Putamen (tissue), 1 donor: ENCODE results near the gene CIT.

ENCODE experiments used
- DNase-seq: peaks from one replicate; pipeline ENCODE4 v3.0.0-alpha.2; 2016; ENCODE audit warnings: low spot score

Gene CIT

DNA sequence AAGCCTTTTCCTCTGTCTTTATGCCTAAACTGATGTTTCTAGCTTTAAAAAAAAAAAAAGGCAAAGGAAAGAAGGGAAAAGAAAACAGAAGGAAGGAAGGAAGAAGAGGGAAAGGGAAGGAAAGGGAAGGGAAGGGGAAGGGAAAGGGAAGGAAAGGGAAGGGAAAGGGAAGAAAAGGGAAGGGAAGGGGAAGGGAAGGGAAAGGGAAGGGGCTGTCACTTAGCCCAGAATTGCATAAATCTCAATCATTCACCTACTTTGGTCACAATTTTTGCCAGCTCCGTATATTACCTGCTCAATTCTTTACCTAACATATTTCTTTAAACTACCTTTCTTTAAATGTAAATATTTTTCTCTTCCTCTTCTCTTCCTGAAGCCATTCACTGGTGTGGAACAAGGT lies 26.8 kb downstream of the CIT start:
- DNase-seq, result no peak

DNA sequence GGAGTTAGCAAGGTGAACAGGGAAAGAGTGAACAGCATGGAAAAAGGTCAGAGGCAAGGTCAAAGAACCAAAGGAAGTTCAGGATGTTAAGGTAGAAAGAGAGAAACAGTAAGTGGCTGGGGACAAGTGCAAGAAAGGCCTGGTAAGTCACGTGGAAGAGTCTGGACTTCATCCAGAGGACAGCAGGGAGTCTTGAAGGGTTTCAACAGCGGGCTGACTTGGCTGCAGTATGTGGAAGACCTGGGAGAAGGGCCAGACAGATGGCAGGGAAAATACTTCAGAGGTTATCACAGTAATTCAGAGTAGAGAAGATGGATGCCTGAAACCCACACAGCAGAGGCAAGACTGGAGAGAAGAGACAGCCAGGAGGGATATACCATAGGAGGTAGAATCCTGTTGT lies 34.0 kb downstream of the CIT start:
- DNase-seq, result no peak

DNA sequence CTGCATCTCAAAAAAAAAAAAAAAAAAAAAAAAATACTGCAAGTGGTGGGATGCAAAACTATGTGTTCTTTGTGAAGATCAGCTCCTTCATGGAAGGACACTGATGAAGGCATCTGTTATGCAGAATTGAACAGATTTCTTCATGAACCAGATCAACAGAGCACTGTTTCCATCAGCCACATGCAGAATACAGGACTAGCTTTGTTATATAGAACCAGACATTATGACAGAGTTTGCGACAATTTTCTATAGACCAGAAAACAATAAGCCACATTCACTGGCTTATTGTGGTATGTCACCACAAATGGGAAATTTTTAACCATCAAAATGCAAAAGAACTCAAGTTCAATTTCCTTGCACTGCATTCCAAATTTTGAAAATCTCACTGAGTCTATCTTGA lies 34.7 kb downstream of the CIT start:
- no peak for DNase-seq

DNA sequence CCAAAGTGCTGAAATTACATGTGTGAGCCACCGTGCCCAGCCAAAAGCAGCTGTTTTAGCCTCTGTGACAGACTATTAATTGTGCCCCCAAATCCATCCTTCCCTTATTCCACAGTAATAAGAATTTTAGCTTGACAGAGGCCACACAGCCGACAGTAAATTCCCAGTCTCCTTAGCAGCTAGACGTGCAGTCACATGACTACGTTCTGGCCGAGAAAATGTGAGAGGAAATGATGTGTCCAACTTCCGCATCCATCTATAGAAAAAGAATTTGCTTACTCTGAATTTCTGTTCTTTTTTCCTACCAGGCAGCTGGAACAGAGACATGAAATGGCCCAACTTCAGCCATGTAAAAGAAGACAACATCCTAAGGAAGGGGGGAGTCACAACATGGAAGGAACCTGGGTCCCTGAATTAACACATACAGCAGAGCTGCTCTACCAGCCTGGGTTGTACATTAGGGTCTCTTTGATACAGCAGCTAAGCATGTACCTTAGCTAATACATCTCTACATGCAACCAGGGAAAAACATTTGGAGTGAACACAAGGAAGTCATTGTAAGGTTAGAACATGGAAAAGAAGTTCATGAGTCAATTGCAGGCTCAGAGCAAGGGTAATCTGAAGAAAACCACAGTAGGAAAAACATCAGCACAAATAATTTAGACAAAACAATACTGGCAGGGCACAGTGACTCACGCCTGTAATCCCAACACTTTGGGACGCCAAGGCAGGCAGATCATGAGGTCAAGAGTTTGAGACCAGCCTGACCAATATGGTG lies 35.5 kb downstream of the CIT start:
- no peak for DNase-seq

DNA sequence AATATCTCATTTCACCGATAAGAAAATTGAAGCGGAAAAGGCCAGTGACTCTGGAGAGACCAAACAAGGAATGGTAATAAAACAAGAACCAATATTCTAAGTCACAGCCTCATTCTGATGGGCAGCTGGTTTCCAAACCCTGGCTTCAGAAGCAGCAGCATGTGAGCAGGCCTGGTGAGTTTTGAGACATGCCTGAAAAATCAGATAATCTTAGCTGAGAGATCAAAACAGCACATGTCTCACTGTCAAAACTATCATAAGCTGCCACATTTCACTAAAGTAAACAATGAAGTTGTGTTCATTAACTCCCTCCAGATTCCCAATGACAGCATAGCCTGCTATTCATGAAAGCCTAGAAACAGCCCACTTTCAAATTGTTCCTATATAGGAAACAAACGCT lies 36.5 kb downstream of the CIT start:
- DNase-seq, result no peak

DNA sequence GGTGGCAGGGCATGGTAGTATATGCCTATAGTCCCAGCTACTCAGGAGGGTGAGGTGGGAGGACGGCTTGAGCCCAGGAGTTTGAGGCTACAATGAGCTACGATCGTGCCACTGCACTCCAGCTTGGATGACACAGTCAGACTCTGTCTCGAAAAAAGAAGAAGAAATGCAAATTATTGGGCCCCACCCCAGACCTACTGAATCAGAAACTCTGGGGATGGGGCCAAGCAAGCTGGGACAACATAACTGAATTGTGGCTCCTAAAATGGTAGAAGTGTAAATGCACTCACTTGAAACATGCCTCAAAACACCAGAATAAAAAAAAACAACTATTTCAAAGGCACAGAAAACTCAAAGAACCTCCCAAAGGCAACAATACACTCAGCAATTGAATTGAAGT lies 37.0 kb downstream of the CIT start:
- DNase-seq, result no peak

DNA sequence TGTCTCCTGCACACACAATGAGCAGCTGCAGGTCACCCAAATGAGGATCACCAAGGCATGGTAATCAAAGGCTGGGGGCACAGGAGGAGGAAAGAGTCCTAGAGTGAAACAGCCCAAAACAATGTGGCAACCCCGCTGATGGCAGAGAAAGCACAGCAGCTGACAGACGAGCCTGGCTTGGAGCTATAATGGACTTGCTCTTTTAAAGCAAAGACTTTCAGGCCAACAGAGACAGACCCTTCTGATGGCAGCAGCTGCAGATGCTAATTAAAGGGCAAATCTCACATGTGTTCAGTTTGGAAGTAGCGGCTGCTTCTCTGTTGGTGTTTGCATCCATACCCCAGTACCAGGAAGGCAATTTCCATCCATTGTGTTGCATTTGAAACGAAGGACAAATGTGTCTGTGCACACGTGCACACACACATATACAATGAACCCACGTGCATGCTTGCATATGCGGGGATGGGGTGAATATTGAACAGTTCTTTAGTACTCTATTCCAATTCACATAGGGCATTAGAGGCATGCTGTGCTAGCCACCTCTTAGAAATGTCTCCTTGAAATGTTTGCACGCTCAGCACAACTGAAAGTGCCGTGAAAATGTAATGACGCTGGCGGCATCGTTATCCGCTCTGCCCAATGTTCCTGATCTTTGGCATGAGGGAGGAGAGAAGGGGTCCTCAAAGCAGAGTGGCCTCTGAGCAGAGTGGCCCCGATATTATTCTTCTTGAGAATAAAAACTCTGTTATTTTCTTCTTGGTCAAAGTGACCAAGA lies 38.1 kb downstream of the CIT start:
- no peak for DNase-seq

DNA sequence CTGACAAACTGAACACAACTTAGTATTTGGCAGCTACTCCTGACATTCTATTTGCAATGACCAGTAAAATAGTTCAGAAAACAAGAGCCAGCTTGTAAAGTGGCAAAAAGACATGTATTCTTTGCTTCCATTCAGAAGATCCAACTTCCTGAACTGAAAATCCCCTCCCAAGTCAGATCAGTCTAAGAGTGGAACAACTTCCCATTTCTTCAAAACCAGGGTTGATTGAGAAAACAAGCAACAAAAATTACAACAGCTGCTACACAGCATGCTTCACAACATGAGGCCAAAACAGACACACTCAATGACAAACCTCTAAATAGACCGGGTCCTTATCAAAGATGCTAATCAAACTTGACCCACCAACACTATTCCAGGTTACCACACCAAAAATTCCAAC lies 40.3 kb downstream of the CIT start:
- DNase-seq, result no peak

DNA sequence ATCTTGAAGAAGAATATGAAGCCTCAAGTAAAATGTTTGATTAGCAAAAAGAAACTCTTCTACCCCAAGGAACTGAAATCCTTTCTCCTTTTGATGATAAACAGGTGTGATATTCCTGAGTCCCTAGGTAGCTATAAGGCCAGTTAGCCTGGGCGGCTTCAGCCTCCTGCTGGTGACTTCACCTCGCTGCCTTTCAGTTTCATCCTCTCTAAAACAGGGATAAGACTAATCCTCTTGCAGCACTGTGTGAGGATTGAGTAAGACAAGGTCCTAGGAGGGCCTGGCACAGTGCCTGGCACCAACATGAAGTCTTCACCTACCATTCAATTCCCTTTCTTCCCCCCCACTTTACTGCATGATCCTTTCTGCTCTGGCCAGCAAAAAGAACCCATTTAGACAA lies 42.1 kb downstream of the CIT start:
- no peak for DNase-seq

DNA sequence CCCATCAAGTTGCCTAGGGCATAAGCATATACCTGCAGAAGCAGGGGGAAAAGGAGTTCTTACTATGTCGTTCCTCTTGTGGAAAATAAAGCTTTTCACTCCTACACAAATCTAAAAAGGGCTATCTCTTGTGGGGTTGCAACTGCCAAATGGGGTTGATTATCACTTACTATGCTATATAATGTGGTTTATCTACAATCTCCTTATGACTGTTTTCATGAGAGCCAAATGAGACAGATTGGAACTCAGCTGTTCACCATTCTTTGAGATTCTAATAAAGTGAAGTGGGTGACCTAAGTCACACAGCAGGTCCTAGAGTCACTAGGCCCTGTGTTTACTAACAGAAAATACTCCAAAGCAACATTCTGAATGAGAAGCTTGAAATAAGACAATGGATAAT lies 47.7 kb downstream of the CIT start:
- no peak for DNase-seq

DNA sequence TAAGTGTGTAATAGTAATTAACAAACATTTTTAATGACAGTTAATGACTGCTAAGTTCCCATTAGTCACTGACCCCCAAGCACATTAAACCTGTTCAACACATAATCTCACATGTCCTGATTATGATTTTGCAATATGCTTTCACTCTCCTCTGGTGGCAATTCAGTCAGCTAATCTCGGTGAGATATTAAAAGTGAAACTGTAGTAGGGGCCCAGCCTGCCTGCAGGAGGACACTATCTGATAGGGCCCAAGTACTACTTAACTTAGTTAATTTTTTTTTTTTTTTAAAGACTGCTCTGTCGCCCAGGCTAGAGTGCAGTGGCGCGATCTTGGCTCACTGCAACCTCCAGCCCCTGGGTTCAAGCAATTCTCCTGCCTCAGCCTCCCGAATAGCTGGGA lies 48.8 kb downstream of the CIT start:
- DNase-seq, result no peak

DNA sequence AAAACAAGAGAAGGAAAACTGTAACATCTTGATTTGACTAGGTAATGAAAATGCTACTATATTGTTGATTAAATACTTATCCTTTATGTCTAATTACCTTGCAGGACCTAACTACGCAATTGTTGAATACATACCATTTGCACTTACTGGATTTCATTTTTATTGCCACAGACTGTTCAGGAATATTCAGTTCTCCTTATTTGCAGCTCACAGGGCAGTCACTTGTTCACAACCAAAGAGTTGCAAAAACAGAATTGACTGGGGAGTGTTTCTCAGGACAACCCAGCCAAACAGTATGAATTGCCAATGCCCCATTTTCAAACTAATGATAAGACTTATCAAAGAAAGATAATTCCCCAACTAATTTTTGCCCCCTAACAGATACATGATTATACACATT lies 49.4 kb downstream of the CIT start:
- no peak for DNase-seq

DNA sequence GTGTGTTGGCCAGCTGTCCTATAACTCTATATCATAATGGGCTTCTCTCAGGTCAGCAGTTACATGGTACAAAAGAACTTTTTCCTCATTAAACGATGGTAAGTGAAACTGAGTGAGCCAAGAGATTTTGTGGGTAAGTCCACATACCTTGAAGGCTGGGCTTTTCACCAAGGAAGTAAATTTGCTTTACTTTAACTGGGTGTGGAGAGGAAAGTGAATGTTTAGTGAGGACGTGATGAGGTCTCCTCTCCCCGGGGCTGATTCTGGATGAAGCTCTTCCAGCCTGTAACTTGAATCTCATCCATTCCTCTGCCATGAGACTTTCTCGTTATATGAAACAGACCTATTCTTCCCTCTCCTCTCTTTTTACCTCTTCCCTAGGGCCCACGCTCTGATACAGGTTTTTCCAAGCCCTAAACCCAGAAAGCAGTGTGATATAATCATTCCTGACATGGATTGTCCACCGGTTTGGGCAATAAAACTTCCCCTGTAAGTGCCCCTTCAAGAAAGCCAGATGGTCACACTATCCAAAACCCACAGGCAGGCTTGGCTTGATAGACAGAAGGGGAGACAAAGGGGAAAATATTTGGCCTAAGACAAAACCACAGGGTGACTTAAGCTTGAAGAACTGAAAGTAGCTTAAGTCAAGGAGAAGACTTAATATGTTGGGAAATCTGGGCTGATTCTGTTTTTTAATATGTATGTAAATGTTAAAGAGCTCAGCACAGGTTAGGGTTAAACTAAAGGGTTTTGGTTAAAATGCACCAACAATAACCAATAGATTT lies 50.3 kb downstream of the CIT start:
- DNase-seq, result no peak

DNA sequence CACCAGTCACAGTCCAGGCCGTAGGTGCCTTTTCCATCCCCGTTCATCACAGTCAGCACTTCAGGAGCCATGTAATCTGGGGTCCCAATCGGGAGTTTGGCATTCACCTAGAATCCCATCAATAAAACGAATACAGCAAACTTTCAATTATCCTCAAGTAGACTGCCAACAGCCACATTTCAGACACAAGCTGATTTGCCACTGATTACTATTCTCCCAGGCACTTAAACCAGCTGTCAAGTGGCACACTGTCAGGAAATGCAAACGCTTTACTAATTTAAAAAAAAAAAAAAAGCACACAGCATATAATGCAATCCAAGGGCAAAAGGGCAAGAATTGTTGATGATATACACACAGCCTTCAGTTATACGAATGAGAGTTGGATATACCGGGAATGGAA lies 51.9 kb downstream of the CIT start:
- DNase-seq, result no peak

DNA sequence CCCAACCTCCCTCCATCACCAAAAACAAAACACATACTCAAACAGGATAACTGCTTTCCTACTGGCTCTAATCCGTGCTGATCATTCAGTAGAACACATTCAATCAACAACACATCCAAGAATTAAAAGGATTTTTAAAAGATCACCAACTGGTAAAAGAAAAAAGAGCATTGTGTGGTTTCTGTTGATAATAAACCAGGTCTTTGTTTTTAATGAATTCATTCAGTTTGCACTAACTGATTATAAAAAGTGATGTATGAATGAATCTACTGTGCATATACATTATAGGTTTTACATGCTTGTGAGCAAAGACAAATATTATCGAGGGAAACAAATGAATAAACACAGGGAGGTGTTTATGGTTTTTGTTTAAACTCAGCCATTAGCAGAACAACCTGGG lies 55.1 kb downstream of the CIT start:
- no peak for DNase-seq

DNA sequence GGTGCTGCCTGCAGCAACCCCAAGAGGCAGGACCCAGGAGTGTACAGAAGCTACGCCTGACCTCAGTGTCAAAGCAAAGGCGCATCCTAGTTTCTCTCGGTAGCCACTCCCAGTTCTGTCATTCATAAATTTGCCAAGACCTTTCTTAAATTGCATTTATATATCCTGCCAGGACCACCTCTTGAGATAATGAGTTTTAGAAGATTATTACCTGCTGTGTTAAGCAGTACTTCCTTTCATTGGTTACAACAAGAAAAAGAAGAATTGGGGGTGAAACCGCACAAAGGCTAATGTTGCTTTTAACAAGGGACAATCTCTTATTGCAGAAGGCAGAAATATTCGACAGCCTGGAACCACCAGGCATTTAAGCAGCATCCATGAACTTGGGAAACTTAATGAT lies 57.8 kb downstream of the CIT start:
- DNase-seq, result no peak

DNA sequence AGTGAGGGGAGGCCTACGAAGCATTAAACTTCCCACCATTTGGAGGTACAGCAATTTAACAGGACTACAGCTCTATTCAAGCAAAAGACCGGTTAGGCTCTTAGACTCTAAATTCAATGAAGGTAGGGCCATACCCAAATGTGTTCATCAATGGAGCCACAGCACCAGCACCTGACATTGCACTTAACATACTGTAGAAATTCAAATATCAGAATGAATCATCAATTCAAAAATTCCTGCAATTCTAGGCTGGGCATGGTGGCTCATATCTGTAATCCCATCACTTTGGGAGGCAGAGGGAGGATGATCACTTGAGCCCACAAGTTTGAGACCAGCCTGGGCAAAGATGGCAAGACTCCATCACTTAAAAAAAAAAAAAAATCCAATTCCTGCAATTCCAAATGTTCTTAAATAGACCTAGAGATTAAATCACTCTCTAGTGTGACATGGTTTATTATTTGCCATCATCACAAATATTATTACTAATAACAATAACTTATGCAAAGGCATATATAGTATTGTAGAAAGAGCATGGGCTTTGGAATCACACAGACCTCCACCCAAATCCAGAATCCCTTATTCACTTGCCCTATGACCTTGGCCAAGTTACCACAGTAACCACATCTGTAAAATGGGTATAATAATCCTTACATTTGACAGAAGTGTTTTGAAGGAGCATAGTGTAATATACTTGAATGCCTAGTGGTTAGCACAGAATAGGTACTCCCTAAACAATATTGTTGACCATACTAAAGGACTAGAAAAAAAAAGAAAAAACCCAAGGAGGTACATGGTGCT lies 59.4 kb downstream of the CIT start:
- no peak for DNase-seq

DNA sequence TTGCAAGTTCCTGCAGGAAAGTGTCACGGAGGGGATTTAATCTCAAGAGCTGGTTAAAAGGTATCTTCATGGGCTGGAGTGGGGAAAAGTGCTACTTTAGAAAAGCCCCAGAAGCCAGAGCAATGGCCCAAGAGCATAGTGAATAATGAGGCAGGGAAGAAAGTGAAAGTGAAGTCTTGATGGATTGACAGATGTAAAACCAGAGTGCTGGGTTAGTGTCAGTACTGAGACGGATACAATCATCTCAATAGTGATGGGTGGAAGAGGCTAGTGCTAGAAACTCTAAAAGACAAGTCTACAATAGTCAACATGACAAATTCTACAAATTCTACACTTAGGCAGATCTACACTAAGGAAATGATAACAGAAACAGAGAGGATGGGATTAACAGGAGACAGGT lies 68.1 kb downstream of the CIT start:
- no peak for DNase-seq

DNA sequence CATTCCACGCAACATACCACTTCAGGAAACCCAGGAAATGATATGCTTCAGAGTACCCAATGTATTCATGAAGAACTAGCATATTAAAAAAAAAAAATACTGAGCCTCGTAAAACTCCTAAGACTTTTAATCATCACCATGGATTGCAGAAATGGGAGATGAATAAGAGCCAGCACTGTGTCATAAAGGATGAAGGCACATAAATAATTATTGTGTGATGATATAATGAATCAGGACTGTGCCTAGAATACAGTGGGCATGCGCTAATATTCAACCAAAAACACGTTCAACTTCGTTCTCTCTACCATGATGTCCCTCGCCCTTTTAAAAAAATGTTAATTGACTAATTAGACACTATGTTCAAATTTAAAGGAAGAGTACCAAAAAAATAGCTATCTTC lies 68.7 kb downstream of the CIT start:
- DNase-seq, result no peak

DNA sequence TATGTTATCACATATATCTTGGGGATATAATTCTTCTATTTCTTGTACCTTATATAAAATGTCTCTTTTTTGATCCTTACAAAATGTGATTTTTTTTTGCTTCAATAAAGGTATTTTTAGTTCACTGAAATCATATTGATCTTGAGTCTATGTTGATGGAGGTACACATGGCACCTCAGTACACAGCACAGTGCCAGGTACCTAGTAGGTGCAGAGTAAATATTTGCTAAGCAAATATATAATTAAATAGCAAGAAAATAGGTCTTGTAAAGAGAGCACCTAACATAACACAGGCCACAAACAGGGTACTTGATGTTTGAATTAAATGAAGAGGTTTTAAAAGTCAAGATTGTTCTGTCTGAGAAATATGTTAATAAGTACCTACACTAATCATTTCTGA lies 69.7 kb downstream of the CIT start:
- no peak for DNase-seq

DNA sequence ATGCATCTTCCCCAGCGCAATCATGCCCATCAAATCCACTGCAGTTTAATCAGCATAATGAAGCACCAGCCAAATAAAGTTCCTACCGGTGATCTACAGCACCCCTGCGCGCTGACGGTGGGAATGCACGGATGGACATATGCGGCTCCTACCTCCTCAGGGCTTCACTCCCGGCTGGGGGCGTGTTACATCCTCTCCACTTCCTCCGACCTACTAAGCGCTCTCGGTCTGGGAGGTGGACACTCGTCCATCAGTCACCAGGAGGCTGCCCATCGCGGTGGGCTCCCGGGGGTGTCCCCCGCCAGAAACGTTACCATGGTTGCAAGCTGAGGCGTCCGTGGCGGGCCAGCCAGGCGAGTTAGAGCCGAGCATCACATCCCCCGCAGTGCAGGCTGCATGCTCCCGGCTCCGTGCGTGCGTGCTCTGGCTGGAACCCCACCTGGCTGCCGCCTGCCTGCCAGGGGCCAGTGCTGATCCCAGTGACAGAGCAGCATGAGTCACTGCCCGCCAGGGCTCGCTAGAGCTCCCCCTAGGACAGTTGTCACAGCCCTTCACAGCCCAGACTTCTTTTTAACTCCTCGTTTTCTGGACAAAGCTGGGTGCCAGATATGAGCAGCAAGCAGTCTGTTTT lies 73.0 kb downstream of the CIT start:
- peak; percentile 78 for DNase-seq

DNA sequence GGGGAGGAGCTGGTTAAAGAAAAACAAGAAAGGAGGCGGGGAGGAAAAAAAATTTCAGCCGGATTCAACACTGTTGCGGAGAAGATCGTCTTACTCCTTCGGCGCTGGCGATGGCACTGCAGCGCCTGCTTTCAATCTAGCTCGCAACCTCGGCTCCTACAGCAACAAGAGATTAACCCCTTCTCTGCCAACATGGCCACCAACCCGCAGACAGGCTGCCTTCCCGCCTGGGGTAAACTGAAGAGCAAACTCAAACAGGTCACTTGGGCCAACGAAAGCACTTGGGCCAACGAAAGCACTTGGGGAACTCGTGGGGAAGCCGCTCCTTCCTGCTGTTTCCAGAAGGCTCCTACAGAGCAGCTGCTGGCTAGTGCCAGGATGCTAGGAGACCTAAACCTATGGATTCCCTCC lies 73.7 kb downstream of the CIT start:
- peak; percentile 68 for DNase-seq
